ENCODE results near the gene ERFE.

GRCh38 chr2:238154570-238154969 is 4.2 kb upstream of the ERFE start:
- no peak for TF ChIP-seq ARID3A (IDR thresholded peaks at IDR 0.05; ENCODE audit: borderline replicate concordance, low read depth, low read length)
- no peak for TF ChIP-seq KLF1 (tag; IDR thresholded peaks at IDR 0.05)
- TF ChIP-seq FOXM1 (IDR thresholded peaks at IDR 0.05; ENCODE audit: low read depth): no peak
- no peak for TF ChIP-seq FOXM1 (CRISPR knock-in tag; IDR thresholded peaks at IDR 0.05; ENCODE audit: low read depth)
- TF ChIP-seq BRD4 (IDR thresholded peaks at IDR 0.05): no peak
- TF ChIP-seq ZNF143 (CRISPR knock-in tag; IDR thresholded peaks at IDR 0.05): no peak
- no peak for TF ChIP-seq HDAC2 (IDR thresholded peaks at IDR 0.05)
- no peak for TF ChIP-seq CTCF (IDR thresholded peaks at IDR 0.05 in 2 of 3, conservative IDR thresholded peaks at IDR 0.05 in 1 of 3; ENCODE audit: insufficient read depth in 2 of 3, low read depth in 1 of 3, low read length in 3 of 3)
- no peak for TF ChIP-seq GABPA (tag; conservative IDR thresholded peaks at IDR 0.05; ENCODE audit: low read depth)
- TF ChIP-seq SRSF9 (IDR thresholded peaks at IDR 0.05; ENCODE audit: borderline replicate concordance, low read depth, low read length): no peak
- no peak for TF ChIP-seq PATZ1 (CRISPR knock-in tag; IDR thresholded peaks at IDR 0.05; ENCODE audit: borderline replicate concordance)
- TF ChIP-seq LARP7 (IDR thresholded peaks at IDR 0.05): no peak
- TF ChIP-seq CREB5 (CRISPR knock-in tag; IDR thresholded peaks at IDR 0.05): no peak
- no peak for TF ChIP-seq POLR2A (conservative IDR thresholded peaks at IDR 0.05)

Measured in K562 (cell line).